BE2C (cell line): ENCODE data around the gene ZACN.
A peak's percentile ranks its signal among the peaks of the same experiment; 100 is the strongest.

ENCODE experiments used
- DNase-seq: peaks from one replicate; pipeline ENCODE4 v3.0.0-alpha.2; 2020
- H3K27me3 ChIP-seq: fragments of 250-450 bp; sonication (Bioruptor Pico); 2 replicates; pipeline ENCODE4 v1.5.1; 2020; ENCODE audit warnings: mild to moderate bottlenecking
- H3K36me3 ChIP-seq: fragments of 250-450 bp; sonication (Bioruptor Pico); 2 replicates; pipeline ENCODE4 v1.5.1; 2020; ENCODE audit warnings: mild to moderate bottlenecking
- H3K4me1 ChIP-seq: fragments of 250-450 bp; sonication (Bioruptor Pico); 2 replicates; pipeline ENCODE4 v1.5.1; 2020
- H3K4me3 ChIP-seq: 2 replicates; pipeline ENCODE4 v1.5.1; 2011; ENCODE audit warnings: low read depth, low read length
- H3K9me3 ChIP-seq: fragments of 250-450 bp; sonication (Bioruptor Pico); 2 replicates; pipeline ENCODE4 v1.5.1; 2020
- CTCF ChIP-seq: IDR thresholded peaks from 2 replicates; pipeline ENCODE4 v1.5.1; 2012; ENCODE audit warnings: mild to moderate bottlenecking, low read depth, low read length

ZACN gene

GRCh38 chr17:76095943-76096342, 17.0 kb downstream of the ZACN start:
- no peak for TF ChIP-seq CTCF
- DNase-seq = no peak
- no peaks in the 10 kb centered on the region for H3K4me1 ChIP-seq
- H3K9me3 ChIP-seq = no peaks in the 10 kb centered on the region
- H3K4me3 ChIP-seq = no peak overlapping the region
- H3K27me3 ChIP-seq = no peaks in the 10 kb centered on the region
- H3K36me3 ChIP-seq = peaks cover 29% of the 10 kb centered on the region

GRCh38 chr17:76097716-76098295, 18.8 kb downstream of the ZACN start:
- no peaks in the 10 kb centered on the region for H3K9me3 ChIP-seq
- H3K36me3 ChIP-seq = peaks cover 36% of the 10 kb centered on the region
- no peak for TF ChIP-seq CTCF
- no peaks in the 10 kb centered on the region for H3K27me3 ChIP-seq
- no peak for DNase-seq
- no peak overlapping the region for H3K4me3 ChIP-seq
- no peaks in the 10 kb centered on the region; the same call in 1 of the 2 replicates for H3K4me1 ChIP-seq

- H3K9me3 ChIP-seq = no peaks in the 10 kb centered on the region
- H3K4me1 ChIP-seq = peaks cover 4% of the 10 kb centered on the region
- no peaks in the 10 kb centered on the region for H3K27me3 ChIP-seq
- DNase-seq = no peak
- H3K36me3 ChIP-seq = peaks cover 15% of the 10 kb centered on the region
- no peak for TF ChIP-seq CTCF
- peak overlapping the region; percentile 88 for H3K4me3 ChIP-seq
These were observed 23.9 kb downstream of the ZACN start for GRCh38 chr17:76102944-76103273.

- no peak for TF ChIP-seq CTCF
- Histone ChIP-seq H3K9me3 (no peaks in the 10 kb centered on the region), H3K4me1 (peaks cover 4% of the 10 kb centered on the region), H3K36me3 (peaks cover 15% of the 10 kb centered on the region), H3K4me3 (peak within 1 kb of the TSS; percentile 88), H3K27me3 (no peaks in the 10 kb centered on the region)
- peak; percentile 94 for DNase-seq
These were observed 24.5 kb downstream of the ZACN start, which contains the start of gene EXOC7 for GRCh38 chr17:76103274-76104139. EXOC7 (minus strand) TSS chr17:76103787; CDS start chr17:76103692, 95 bp downstream.

GRCh38 chr17:76104140-76104895, 25.3 kb downstream of the ZACN start:
- Histone ChIP-seq H3K4me1 (peaks cover 4% of the 10 kb centered on the region), H3K27me3 (no peaks in the 10 kb centered on the region), H3K9me3 (no peaks in the 10 kb centered on the region), H3K36me3 (peaks cover 15% of the 10 kb centered on the region), H3K4me3 (peak overlapping the region; percentile 88)
- DNase-seq = no peak
- TF ChIP-seq CTCF = no peak
